HepG2 (cell line): Measurements from ENCODE around the gene PDZD7. TPM values are rescaled to one million over a fixed set of nuclear protein-coding genes. Genes with fewer than 3 reads are reported as not detected.

Experiments used
- CHD2 ChIP-seq: IDR thresholded peaks from 2 replicates; pipeline ENCODE4 v1.6.1; 2011; ENCODE audit warnings: low read depth, low read length, improper control_type of control experiment
- EEA1 ChIP-seq: sonication (generic); formaldehyde crosslinking; IDR thresholded peaks from 2 replicates; pipeline ENCODE4 v1.5.1; 2020; ENCODE audit warnings: mild to moderate bottlenecking, missing genetic modification reagents, borderline replicate concordance
- EP300 ChIP-seq, 3 experiments: sonication (generic) in 1 of 3; formaldehyde crosslinking in 1 of 3; IDR thresholded peaks; 2 replicates each; pipeline versions ENCODE4 v1.5.1 to v1.6.1; 2011 to 2020; ENCODE audit warnings: low read depth in 2 of 3, low read length in 2 of 3, borderline replicate concordance in 1 of 3, improper control_type of control experiment in 1 of 3, mild to moderate bottlenecking in 1 of 3, missing genetic modification reagents in 1 of 3, moderate library complexity in 1 of 3
- ZKSCAN8 ChIP-seq: IDR thresholded peaks from 2 replicates; pipeline ENCODE4 v1.6.1; 2016; ENCODE audit warnings: borderline replicate concordance, missing genetic modification reagents, missing compliant biosample characterization
- ZNF20 ChIP-seq: sonication (generic); formaldehyde crosslinking; IDR thresholded peaks from 2 replicates; pipeline ENCODE4 v1.4.0; 2020; ENCODE audit warnings: mild to moderate bottlenecking, moderate library complexity, missing genetic modification reagents
- ZNF207 ChIP-seq: fragments of 450-650 bp; IDR thresholded peaks from 2 replicates; pipeline ENCODE4 v1.6.1; 2016; ENCODE audit warnings: antibody characterized with exemption, borderline replicate concordance
- ZNF598 ChIP-seq: sonication (generic); formaldehyde crosslinking; IDR thresholded peaks from 2 replicates; pipeline ENCODE4 v1.5.1; 2020; ENCODE audit warnings: mild to moderate bottlenecking, missing genetic modification reagents, borderline replicate concordance
- polyA plus RNA-seq, 8 experiments: library from polyadenylated mRNA; depleted of rRNA in 3 of 8; stranded (reverse) in 7 of 8; unstranded in 1 of 8; fragments of >200 nt; fragmentation: Illumina TruSeq in 4 of 8; extraction: Trizol in 4 of 8; gene quantifications; 2 replicates each; pipeline versions ENCODE4 v1.2.1 to v1.2.3, GENCODE V29; 2011 to 2016; ENCODE audit warnings: low read depth in 4 of 8, missing spikeins in 1 of 8, mixed read lengths in 1 of 8; ENCODE audit not compliant: insufficient read depth in 1 of 8
- total RNA-seq, 5 experiments: library from RNA; depleted of rRNA; stranded (reverse); fragments of >200 nt; fragmentation: Illumina TruSeq; extraction: Trizol; gene quantifications; 2 replicates each; pipeline ENCODE4 v1.2.3, GENCODE V29; 2016; ENCODE audit warnings: low read depth in 1 of 5
- TF ChIP-seq, protein P1 (sequence below): sonication (generic); formaldehyde crosslinking; IDR thresholded peaks from 2 replicates; pipeline ENCODE4 v1.4.0; 2020; ENCODE audit warnings: mild to moderate bottlenecking, missing genetic modification reagents, borderline replicate concordance
- TF ChIP-seq, protein P2 (sequence below): sonication (generic); formaldehyde crosslinking; conservative IDR thresholded peaks from 2 replicates; pipeline ENCODE4 v1.5.0; 2020; ENCODE audit warnings: missing genetic modification reagents
- TF ChIP-seq, protein P3 (sequence below): sonication (generic); formaldehyde crosslinking; IDR thresholded peaks from 2 replicates; pipeline ENCODE4 v1.4.0; 2020; ENCODE audit warnings: low read depth, mild to moderate bottlenecking, missing genetic modification reagents
- TF ChIP-seq, protein P4 (sequence below): sonication (generic); formaldehyde crosslinking; IDR thresholded peaks from 2 replicates; pipeline ENCODE4 v1.5.1; 2020; ENCODE audit warnings: mild to moderate bottlenecking, missing genetic modification reagents
- TF ChIP-seq, protein P5 (sequence below): sonication (generic); formaldehyde crosslinking; IDR thresholded peaks from 2 replicates; pipeline ENCODE4 v1.4.0; 2020; ENCODE audit warnings: missing genetic modification reagents, borderline replicate concordance

Gene PDZD7
- total and polyA plus RNA-seq, 2 of the 13 experiments (the other 11 are each of a cell fraction or from before 2014, with no cell fraction given) = 0.58 to 0.73 TPM

DNA sequence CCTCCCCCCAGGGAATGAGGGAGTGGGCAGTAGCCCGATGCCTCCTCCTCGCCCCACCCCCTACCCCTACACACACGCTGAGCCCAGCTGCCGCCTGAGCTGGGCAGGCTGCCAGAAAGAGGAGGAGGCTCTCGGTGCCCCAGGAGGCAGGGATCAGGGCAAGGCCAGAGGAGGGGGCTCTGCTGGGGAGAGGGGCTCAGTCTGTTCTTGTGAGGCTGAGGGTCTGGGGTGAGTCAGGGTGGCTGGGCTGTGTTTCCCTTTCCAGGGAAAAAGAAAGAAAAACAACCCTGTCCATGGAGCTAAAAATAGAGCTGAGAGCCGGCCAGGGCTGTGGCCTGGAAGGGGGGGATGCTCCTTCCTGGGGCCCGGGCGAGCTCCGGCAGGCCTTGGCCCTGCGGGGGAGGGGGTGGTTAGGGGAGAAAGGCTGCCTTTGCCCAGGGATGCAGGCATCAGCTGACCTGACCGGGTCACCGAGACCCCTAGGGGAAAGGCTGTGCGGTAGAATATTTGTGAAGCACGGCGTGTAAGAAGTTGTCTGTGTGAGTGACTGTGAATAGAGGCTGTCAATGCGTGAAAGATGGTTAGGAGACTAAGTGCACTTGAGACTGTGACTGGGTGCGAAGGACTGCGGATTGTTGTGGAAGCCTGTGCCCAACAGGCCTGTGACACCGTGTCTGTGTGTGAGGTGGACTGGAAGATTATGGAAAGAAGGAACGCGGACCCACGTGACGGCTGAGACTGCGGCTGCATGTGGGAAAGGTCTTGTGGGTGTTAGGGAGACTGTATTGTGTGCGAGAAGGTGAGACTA, 32.5 kb downstream of the PDZD7 start (continued):
- TF ChIP-seq, protein P1, sequence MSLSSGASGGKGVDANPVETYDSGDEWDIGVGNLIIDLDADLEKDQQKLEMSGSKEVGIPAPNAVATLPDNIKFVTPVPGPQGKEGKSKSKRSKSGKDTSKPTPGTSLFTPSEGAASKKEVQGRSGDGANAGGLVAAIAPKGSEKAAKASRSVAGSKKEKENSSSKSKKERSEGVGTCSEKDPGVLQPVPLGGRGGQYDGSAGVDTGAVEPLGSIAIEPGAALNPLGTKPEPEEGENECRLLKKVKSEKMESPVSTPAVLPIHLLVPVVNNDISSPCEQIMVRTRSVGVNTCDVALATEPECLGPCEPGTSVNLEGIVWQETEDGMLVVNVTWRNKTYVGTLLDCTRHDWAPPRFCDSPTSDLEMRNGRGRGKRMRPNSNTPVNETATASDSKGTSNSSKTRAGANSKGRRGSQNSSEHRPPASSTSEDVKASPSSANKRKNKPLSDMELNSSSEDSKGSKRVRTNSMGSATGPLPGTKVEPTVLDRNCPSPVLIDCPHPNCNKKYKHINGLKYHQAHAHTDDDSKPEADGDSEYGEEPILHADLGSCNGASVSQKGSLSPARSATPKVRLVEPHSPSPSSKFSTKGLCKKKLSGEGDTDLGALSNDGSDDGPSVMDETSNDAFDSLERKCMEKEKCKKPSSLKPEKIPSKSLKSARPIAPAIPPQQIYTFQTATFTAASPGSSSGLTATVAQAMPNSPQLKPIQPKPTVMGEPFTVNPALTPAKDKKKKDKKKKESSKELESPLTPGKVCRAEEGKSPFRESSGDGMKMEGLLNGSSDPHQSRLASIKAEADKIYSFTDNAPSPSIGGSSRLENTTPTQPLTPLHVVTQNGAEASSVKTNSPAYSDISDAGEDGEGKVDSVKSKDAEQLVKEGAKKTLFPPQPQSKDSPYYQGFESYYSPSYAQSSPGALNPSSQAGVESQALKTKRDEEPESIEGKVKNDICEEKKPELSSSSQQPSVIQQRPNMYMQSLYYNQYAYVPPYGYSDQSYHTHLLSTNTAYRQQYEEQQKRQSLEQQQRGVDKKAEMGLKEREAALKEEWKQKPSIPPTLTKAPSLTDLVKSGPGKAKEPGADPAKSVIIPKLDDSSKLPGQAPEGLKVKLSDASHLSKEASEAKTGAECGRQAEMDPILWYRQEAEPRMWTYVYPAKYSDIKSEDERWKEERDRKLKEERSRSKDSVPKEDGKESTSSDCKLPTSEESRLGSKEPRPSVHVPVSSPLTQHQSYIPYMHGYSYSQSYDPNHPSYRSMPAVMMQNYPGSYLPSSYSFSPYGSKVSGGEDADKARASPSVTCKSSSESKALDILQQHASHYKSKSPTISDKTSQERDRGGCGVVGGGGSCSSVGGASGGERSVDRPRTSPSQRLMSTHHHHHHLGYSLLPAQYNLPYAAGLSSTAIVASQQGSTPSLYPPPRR (CRISPR knock-in tag) = 0 out of 2 replicates have a peak, but pooled peaks have one; percentile 25
- TF ChIP-seq EEA1 (CRISPR knock-in tag) (no peak), EP300 (IDR thresholded peaks at IDR 0.05; ENCODE audit: low read depth in 2 of 2, low read length in 2 of 2) (peak in 1 of 2 experiments; percentile 41; a peak in 1 of 4 replicates), EP300 (CRISPR knock-in tag; IDR thresholded peaks at IDR 0.05; ENCODE audit: borderline replicate concordance) (no peak), ZNF20 (CRISPR knock-in tag) (0 out of 2 replicates have a peak, but pooled peaks have one; percentile 69), CHD2 (no peak), ZKSCAN8 (CRISPR knock-in tag) (peak; percentile 45; the same call in 1 of the 2 replicates), ZNF598 (no peak), ZNF207 (no peak)
- TF ChIP-seq, protein P2, sequence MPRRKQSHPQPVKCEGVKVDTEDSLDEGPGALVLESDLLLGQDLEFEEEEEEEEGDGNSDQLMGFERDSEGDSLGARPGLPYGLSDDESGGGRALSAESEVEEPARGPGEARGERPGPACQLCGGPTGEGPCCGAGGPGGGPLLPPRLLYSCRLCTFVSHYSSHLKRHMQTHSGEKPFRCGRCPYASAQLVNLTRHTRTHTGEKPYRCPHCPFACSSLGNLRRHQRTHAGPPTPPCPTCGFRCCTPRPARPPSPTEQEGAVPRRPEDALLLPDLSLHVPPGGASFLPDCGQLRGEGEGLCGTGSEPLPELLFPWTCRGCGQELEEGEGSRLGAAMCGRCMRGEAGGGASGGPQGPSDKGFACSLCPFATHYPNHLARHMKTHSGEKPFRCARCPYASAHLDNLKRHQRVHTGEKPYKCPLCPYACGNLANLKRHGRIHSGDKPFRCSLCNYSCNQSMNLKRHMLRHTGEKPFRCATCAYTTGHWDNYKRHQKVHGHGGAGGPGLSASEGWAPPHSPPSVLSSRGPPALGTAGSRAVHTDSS (CRISPR knock-in tag) = 0 out of 2 replicates have a peak, but pooled peaks have one; percentile 48
- TF ChIP-seq, protein P3, sequence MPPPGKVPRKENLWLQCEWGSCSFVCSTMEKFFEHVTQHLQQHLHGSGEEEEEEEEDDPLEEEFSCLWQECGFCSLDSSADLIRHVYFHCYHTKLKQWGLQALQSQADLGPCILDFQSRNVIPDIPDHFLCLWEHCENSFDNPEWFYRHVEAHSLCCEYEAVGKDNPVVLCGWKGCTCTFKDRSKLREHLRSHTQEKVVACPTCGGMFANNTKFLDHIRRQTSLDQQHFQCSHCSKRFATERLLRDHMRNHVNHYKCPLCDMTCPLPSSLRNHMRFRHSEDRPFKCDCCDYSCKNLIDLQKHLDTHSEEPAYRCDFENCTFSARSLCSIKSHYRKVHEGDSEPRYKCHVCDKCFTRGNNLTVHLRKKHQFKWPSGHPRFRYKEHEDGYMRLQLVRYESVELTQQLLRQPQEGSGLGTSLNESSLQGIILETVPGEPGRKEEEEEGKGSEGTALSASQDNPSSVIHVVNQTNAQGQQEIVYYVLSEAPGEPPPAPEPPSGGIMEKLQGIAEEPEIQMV (CRISPR knock-in tag) = no peak
- TF ChIP-seq, protein P4, sequence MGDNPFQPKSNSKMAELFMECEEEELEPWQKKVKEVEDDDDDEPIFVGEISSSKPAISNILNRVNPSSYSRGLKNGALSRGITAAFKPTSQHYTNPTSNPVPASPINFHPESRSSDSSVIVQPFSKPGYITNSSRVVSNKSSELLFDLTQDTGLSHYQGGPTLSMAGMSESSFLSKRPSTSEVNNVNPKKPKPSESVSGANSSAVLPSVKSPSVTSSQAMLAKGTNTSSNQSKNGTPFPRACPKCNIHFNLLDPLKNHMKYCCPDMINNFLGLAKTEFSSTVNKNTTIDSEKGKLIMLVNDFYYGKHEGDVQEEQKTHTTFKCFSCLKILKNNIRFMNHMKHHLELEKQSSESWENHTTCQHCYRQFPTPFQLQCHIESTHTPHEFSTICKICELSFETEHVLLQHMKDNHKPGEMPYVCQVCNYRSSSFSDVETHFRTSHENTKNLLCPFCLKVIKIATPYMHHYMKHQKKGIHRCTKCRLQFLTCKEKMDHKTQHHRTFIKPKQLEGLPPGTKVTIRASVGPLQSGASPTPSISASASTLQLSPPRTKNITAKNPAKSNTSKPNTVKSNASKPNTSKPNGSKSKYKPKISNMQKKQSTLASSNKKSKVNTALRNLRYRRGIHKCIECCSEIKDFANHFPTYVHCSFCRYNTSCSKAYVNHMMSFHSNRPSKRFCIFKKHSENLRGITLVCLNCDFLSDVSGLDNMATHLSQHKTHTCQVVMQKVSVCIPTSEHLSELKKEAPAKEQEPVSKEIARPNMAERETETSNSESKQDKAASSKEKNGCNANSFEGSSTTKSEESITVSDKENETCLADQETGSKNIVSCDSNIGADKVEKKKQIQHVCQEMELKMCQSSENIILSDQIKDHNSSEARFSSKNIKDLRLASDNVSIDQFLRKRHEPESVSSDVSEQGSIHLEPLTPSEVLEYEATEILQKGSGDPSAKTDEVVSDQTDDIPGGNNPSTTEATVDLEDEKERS (CRISPR knock-in tag) = peak; percentile 23; the same call in 1 of the 2 replicates
- TF ChIP-seq, protein P5, sequence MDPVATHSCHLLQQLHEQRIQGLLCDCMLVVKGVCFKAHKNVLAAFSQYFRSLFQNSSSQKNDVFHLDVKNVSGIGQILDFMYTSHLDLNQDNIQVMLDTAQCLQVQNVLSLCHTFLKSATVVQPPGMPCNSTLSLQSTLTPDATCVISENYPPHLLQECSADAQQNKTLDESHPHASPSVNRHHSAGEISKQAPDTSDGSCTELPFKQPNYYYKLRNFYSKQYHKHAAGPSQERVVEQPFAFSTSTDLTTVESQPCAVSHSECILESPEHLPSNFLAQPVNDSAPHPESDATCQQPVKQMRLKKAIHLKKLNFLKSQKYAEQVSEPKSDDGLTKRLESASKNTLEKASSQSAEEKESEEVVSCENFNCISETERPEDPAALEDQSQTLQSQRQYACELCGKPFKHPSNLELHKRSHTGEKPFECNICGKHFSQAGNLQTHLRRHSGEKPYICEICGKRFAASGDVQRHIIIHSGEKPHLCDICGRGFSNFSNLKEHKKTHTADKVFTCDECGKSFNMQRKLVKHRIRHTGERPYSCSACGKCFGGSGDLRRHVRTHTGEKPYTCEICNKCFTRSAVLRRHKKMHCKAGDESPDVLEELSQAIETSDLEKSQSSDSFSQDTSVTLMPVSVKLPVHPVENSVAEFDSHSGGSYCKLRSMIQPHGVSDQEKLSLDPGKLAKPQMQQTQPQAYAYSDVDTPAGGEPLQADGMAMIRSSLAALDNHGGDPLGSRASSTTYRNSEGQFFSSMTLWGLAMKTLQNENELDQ (CRISPR knock-in tag) = no peak
